Adrenal gland (tissue), 5 donors: ENCODE data around the gene ZNF628.

Experiments used
- CTCF ChIP-seq, 6 experiments: fragments of 450-650 bp in 4 of 6; fragments of 200-600 bp in 2 of 6; sonication (generic) in 1 of 6; IDR thresholded peaks; 1 replicate in 5 of 6; 2 replicates in 1 of 6; pipeline versions ENCODE4 v1.5.1 to v1.8.0; 2016 to 2021; ENCODE audit warnings: antibody characterized with exemption in 6 of 6, mild to moderate bottlenecking in 2 of 6, moderate library complexity in 1 of 6
- POLR2A ChIP-seq, 2 donors: fragments of 450-650 bp; IDR thresholded peaks; one replicate each; pipeline ENCODE4 v1.6.1; 2017; ENCODE audit warnings: antibody characterized with exemption in 2 of 2, mild to moderate bottlenecking in 2 of 2, moderate library complexity in 1 of 2
- donor health status: DM: no; HTN: no; CAD: no.

- TF ChIP-seq POLR2A (IDR thresholded peaks at IDR 0.05), result no peak
- TF ChIP-seq CTCF (IDR thresholded peaks at IDR 0.05), result no peak
Observed at GRCh38 chr19:55464039-55464661, 12.3 kb upstream of the ZNF628 start.
